ENCODE measurements around the gene UBE2V1.
"Not testable (repeated sequence)": the region's sequence is repeated elsewhere in the genome, so short reads cannot be mapped to it uniquely, and the experiment has no call there.

The UBE2V1 gene

DNA sequence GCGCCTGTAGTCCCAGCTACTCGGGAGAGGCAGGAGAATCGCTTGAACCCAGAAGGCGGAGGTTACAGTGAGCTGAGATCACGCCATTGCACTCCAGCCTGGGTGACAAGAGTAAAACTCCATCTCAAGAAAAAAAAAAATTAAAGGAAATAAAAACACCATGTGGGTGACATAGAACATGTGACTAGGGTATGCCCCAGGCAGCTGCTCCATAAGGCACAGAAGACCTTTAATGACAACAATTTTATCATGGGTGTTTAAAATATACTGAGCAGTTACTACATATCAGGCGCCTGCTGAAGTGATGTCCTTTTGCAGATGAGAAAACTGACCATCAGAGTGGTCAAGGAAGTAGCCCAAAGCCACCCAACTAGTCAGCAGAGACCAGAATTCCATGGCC, 32.6 kb upstream of the UBE2V1 start:
- TF ChIP-seq POLR2A (IDR thresholded peaks at IDR 0.05; ENCODE audit: low read depth, low read length), result no peak
- TF ChIP-seq TAF1 (IDR thresholded peaks at IDR 0.05; ENCODE audit: borderline replicate concordance, low read depth, low read length), result no peak
- no peak for TF ChIP-seq POLR2AphosphoS5 (IDR thresholded peaks at IDR 0.05; ENCODE audit: low read depth, low read length)
- no peak for DNase-seq (ENCODE audit: insufficient read length)
- no peak for FAIRE-seq

DNA sequence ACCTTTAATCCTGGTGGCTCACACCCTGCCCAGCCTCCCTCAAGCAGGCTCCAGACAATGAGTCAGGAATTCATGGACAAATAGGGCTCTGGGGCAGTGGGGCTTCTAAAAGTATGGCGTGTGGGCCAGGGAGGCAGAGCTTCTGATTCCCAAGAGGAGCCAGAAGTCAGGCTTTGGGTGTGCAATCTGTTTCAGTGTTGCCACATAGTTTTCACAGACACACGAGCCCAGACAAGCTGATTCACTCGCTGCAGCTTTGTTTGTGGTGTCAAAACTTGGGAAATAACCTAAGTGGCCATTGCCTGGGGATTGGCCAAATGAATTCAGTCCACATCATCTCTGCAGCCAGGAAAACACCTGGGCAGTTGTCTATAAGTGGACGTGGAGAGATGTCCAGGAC, 31.4 kb upstream of the UBE2V1 start:
- TF ChIP-seq POLR2AphosphoS5 (IDR thresholded peaks at IDR 0.05; ENCODE audit: low read depth, low read length) (no peak), POLR2A (IDR thresholded peaks at IDR 0.05; ENCODE audit: low read depth, low read length) (no peak), TAF1 (IDR thresholded peaks at IDR 0.05; ENCODE audit: borderline replicate concordance, low read depth, low read length) (no peak)
- no peak for DNase-seq (ENCODE audit: insufficient read length)
- FAIRE-seq, result no peak

DNA sequence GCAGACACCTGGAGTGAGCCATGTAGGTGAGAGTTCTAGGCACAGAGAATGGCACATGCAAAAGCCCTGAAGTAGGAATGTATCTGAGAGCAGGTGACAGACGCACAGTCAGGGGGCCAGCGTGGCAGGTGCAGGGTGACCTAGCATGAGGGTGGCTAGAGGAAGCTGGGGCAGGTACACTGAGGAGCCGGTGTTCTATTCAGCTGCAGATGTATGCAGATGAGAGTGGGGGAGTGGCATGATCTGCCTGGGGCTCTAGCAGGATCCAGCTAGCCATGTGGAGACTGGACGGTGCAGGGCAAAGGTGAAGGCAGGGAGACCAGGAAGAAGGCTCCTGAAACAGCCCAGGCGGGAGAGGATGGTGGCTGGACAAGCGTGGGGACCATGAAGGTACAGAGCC, 29.9 kb upstream of the UBE2V1 start:
- TF ChIP-seq POLR2A (IDR thresholded peaks at IDR 0.05; ENCODE audit: low read depth, low read length) (no peak), POLR2AphosphoS5 (IDR thresholded peaks at IDR 0.05; ENCODE audit: low read depth, low read length) (no peak), TAF1 (IDR thresholded peaks at IDR 0.05; ENCODE audit: borderline replicate concordance, low read depth, low read length) (no peak)
- DNase-seq (ENCODE audit: insufficient read length) (no peak), FAIRE-seq (no peak)

DNA sequence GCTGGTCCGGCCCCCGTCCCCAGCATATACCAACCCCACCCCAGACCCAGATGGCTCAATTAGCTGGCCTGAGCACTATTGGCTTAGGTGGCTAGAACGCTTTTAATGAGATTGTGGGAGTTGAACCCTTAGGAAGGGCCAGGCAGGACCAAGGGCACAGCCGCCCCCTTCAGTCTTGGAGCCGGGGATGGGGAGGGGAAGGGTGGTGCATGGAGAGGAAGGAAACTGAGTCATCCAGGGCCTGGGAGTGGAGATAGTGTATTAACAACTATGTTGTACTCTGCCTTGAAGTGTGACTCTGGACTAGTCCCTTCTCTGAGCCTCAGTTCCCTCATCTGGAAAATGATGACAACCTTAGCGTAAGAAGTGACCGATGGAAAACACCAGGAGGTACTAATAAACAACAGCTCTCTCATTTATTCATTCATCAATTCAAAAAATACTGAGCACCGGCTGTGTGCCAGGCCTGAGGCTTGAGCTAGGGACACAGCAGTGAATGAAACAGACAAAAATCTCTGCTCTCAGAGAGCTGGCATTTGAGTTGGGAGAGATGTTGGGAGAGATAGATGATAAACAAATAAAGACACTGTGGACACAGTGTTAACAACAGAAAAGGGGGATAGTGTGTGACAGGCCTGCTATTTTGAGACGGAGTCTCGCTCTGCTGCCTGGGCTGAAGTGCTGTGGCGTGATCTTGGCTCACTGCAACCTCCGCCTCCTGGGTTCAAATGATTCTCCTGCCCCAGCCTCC, 29.0 kb upstream of the UBE2V1 start:
- no peak for TF ChIP-seq TAF1 (IDR thresholded peaks at IDR 0.05; ENCODE audit: borderline replicate concordance, low read depth, low read length)
- no peak for TF ChIP-seq POLR2A (IDR thresholded peaks at IDR 0.05; ENCODE audit: low read depth, low read length)
- FAIRE-seq (no peak), DNase-seq (ENCODE audit: insufficient read length) (no peak)

DNA sequence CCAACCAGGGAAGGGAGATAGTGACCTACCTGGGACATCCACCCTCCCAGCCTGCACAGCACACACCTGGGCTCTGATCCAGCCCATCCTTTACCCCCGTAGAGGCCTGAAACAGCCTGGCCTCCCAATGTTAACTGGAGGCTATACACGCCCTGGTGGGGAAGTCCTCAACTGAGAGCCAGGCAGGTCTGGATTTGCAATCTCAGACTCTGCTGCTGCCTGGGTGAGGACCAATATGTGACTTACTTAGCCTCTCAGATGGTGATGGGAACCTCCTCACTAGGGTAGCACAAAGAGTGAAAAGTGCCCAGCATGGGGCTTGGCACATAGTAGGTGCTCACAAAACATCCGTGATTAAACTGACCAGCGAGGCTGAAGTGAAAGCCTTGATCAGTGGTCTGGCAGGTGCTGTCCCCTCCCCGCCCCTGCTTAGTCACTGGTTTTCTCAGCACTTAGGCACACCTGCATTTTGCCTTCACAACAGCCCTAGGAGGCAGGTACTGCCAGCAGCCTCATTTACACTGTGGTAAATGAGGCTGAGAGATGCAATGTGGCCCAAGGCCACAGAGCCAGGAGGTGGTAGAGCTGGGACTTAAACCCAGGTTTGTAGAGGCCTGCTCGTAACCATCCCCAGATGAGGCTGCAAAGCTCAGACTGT, 28.2 kb upstream of the UBE2V1 start:
- no peak for FAIRE-seq
- no peak for DNase-seq (ENCODE audit: insufficient read length)
- TF ChIP-seq TAF1 (IDR thresholded peaks at IDR 0.05; ENCODE audit: borderline replicate concordance, low read depth, low read length) (no peak), POLR2AphosphoS5 (IDR thresholded peaks at IDR 0.05; ENCODE audit: low read depth, low read length) (no peak), POLR2A (IDR thresholded peaks at IDR 0.05; ENCODE audit: low read depth, low read length) (no peak)

DNA sequence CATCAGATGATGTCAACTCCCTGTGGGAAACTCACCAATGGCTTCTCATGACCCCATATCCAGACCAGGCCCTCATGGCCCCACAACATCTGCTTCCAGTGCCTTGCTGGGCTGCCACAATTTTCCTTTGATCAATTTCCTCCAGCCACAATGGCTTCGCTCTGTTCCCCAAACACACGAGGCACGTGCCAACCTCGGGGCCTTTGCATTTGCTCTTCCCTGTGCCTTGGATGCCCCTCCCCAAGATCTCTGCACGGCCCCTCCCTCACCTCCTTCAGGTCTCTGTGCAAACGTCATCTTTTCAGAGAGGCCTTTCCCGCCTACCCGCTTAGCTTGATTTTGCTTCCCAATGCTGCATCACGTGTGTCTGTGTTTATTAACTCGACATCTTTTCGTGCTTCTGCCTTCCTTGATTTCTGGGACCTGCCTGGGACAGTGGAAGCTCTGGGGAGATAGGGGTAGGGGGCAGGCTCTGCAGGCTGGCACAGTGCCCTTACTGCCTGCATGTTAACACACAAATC, 27.4 kb upstream of the UBE2V1 start:
- no peak for FAIRE-seq
- no peak for TF ChIP-seq TAF1 (IDR thresholded peaks at IDR 0.05; ENCODE audit: borderline replicate concordance, low read depth, low read length)
- no peak for TF ChIP-seq POLR2A (IDR thresholded peaks at IDR 0.05; ENCODE audit: low read depth, low read length)
- TF ChIP-seq POLR2AphosphoS5 (IDR thresholded peaks at IDR 0.05; ENCODE audit: low read depth, low read length), result no peak
- no peak for DNase-seq (ENCODE audit: insufficient read length)

DNA sequence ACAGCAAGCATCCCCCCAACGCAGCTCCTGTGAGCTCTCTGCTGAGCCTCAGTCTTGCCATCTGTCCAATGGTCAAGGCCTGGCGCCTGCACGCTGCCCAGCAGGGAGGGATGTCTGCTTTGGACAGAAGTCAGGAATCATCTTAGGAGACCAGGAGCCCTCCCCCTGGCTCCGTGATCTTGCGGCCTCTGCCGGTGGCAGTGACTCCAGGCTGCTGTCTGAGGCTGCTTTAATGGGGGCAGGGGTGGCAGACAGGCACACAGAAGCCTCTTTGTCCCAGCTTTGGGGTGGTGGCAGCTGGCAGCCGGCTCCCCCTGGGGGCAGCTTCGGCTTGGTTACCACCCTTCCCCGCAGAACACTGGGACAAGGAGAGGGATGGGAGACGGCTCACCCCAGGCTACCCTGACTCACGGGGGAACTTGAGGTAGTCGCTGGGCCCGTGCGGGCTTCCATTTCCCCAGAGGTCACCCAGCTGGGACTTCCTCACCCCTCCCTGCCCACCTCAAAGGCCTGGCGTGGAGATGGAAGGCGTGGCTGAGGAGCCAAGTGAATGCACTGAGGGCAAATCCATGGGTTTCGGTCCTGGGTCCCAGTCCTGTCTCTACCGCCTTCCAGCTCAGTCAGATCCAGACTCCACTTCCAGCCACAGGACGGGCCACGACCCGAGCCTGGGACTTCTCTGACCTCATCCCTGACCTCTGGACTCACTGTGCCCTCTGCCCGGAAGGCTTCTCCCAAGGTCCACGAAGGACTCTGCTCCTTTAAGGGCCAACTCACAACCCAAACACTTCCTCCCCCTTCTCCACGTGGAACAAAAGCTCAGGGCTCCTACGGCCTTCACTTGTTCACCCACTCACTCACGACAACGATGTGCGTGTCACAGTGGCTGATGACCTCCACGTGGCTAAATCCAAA, 25.8 kb upstream of the UBE2V1 start:
- DNase-seq (ENCODE audit: insufficient read length) (no peak), FAIRE-seq (no peak)
- no peak for TF ChIP-seq POLR2AphosphoS5 (IDR thresholded peaks at IDR 0.05; ENCODE audit: low read depth, low read length)
- no peak for TF ChIP-seq TAF1 (IDR thresholded peaks at IDR 0.05; ENCODE audit: borderline replicate concordance, low read depth, low read length)
- no peak for TF ChIP-seq POLR2A (IDR thresholded peaks at IDR 0.05; ENCODE audit: low read depth, low read length)

DNA sequence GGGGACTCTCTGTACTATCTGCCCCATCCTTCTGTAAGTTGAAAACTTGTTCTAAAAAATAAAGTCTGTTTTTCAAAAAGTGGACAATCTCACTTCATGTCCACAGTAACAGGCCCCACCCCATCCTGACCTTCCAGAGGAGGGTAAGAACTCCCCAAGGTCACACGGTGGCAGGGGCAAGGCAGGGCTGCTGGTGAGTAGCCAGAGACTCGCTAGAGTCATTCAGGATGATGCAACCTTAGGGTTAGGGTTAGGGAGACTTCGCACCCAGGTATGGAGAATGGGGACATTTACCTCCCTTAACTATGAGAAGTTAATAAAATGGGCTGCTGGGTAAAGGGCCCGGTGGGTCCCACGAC, 25.1 kb upstream of the UBE2V1 start:
- no peak for TF ChIP-seq POLR2A (IDR thresholded peaks at IDR 0.05; ENCODE audit: low read depth, low read length)
- no peak for TF ChIP-seq TAF1 (IDR thresholded peaks at IDR 0.05; ENCODE audit: borderline replicate concordance, low read depth, low read length)
- TF ChIP-seq POLR2AphosphoS5 (IDR thresholded peaks at IDR 0.05; ENCODE audit: low read depth, low read length), result no peak
- FAIRE-seq, result no peak
- DNase-seq (ENCODE audit: insufficient read length), result no peak

DNA sequence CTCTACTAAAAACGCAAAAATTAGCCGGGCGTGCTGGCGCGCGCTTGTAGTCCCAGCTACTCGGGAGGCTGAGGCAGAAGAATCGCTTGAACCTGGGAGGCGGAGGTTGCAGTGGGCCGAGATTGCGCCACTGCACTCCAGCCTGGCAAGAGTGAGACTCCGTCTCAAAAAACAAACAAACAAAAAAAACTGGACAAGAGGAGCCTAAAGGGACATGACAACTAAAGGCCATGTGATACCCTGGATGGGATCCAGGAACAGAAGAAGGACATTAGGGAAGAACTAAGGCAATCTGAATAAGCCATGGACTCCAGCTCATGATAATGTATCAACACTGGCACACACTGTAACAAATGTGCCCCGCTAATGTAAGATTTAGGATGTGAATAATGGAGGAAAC, 24.8 kb upstream of the UBE2V1 start:
- not testable (repeated sequence) for DNase-seq (ENCODE audit: insufficient read length); FAIRE-seq

DNA sequence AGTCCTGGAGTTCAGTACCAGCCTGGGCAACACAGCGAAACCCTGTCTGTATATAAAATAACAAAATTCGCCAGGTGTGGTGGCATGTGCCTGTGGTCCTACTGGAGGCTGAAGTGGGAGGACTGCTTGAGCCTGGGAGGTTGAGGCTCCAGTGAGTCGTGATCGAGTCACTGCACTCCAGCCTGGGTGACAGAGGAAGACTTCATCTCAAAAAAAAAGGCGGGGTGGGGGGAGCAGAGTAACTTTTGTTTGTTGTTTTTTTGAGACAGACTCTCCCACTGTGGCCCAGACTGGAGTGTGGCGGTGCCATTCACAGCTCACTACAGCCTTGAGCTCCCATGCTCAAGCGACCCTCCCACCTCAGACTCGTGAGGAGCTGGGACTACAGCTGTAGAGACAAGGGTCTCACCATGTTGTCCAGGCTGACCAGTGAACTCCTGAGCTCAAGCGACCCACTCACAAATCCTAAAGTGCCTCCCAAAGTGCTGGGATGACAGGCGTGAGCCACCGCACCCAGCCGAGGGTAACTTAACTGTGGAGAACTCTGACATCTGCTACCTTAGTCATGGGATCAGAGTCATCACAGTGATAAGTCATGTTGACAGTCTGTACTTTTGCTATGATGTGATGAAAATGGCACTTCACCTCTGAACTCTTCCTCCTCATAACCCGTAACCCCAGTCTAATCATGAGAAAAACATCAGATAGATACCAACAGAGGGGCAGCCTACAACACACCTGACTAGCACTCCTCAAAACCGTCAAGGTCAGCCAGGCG, 24.1 kb upstream of the UBE2V1 start:
- FAIRE-seq, result no peak
- DNase-seq (ENCODE audit: insufficient read length), result no peak
- TF ChIP-seq TAF1 (IDR thresholded peaks at IDR 0.05; ENCODE audit: borderline replicate concordance, low read depth, low read length), result no peak
- TF ChIP-seq POLR2AphosphoS5 (IDR thresholded peaks at IDR 0.05; ENCODE audit: low read depth, low read length), result no peak
- no peak for TF ChIP-seq POLR2A (IDR thresholded peaks at IDR 0.05; ENCODE audit: low read depth, low read length)

DNA sequence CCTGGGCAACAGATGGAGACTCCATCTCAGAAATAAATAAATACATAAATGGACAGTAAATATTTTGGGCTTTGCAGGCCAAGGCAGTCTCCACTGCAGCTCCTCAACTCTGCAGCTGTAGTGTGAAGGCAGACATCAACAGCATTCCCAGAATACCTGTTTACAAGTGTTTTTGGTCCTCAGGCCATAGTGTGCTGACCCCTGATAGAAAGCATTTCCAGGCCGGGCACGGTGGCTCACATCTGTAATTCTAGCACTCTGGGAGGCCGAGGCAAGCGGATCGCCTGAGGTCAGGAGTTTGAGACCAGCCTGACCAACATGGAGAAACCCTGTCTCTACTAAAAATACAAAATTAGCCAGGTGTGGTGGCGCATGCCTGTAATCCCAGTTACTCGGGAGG, 22.2 kb upstream of the UBE2V1 start:
- DNase-seq (ENCODE audit: insufficient read length); FAIRE-seq: not testable (repeated sequence)
